GM12864 (cell line): Measurements from ENCODE around the gene ASCC1.
A peak's percentile ranks its signal among the peaks of the same experiment; 100 is the strongest.

ENCODE experiments used
- DNase-seq: peaks from one replicate; pipeline ENCODE4 v3.0.0-alpha.2; 2011; ENCODE audit warnings: low read depth
- H3K4me3 ChIP-seq: 2 replicates; pipeline ENCODE4 v1.5.1; 2011; ENCODE audit warnings: mild to moderate bottlenecking, low read depth, low read length, control low read depth
- CTCF ChIP-seq: IDR thresholded peaks from 2 replicates; pipeline ENCODE4 v1.5.1; 2011; ENCODE audit warnings: low read depth, mild to moderate bottlenecking, moderate library complexity, low read length, control low read depth, inconsistent platforms; ENCODE audit errors: missing control alignments

ASCC1 gene

GRCh38 chr10:72087392-72087968 lies 128.6 kb downstream of the ASCC1 start:
- no peak for DNase-seq
- no peak for TF ChIP-seq CTCF
- peak overlapping the region; percentile 49 for H3K4me3 ChIP-seq

GRCh38 chr10:72086466-72087391 lies 129.3 kb downstream of the ASCC1 start:
- peak overlapping the region; percentile 49 for H3K4me3 ChIP-seq
- TF ChIP-seq CTCF, result no peak
- no peak for DNase-seq

- no peak for DNase-seq
- no peak overlapping the region for H3K4me3 ChIP-seq
- TF ChIP-seq CTCF, result no peak
Measured at GRCh38 chr10:72085864-72086465, 130.1 kb downstream of the ASCC1 start.

- no peak for TF ChIP-seq CTCF
- no peak overlapping the region for H3K4me3 ChIP-seq
- no peak for DNase-seq
Measured at GRCh38 chr10:72085166-72085565, 130.9 kb downstream of the ASCC1 start.

GRCh38 chr10:72083790-72084459 lies 132.2 kb downstream of the ASCC1 start:
- no peak for DNase-seq
- TF ChIP-seq CTCF, result no peak
- no peak overlapping the region for H3K4me3 ChIP-seq

- no peak for TF ChIP-seq CTCF
- DNase-seq, result no peak
- H3K4me3 ChIP-seq, result no peak overlapping the region
Measured at GRCh38 chr10:72082856-72083789, 133.0 kb downstream of the ASCC1 start.
